ENCODE results near the gene MTCL1.

Gene MTCL1

DNA sequence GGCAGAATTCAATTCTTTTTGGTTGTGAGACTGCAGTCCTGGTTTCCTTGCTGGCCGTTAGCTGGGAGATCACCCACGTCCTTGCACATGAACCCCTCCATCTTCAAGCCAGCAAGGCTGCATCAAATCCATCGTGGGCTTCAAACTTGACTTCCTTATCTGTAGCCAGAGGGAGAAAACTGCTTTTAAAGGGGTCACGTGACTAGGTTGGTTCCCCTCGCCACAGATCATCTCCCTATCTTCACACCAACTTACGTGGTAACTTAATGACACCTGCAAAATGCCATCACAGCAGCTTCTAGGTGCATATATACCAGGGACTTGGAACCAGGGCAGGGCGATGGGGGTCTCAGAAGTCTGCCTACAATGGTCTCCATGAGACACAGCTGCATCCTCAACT lies 169.5 kb downstream of the MTCL1 start:
- no peak for DNase-seq

DNA sequence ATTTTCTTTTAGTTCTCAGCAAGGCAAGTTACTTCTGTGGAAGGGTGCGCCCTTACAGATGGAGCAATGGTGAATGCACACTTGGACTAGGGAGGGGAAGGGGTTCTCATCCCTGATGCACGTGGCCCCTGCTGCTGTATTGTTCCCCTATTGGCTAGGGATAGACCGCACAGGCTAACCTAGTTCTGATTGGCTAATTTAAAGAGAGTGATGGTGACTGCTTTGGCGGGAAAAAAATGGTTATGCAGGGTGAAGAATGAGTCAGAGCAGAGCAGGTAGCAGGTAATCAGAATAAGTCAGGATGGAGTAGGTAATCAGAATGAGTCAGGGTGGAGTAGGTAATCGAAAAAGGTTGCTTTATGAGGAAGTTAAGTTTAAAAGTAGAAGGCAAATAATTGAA lies 171.5 kb downstream of the MTCL1 start:
- no peak for DNase-seq

DNA sequence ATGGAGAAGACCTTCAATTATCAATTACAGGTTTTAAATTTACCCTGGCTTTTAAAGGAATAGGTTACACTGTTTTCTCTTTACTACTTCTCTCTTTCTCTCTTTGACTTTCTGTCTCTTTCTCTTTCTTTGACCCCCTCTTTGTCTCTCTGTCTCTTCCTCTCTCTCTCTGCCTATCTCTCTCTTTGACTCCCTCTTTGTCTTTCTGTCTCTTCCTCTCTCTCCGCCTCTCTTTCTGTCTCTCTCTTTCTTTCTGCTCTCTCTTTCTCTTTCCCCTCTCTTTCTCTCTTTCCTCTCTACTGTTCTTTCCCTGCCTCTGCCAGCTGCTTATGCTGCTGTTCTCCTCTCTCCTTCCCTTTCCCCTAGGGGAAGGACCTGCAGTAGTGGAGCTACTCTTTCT lies 175.7 kb downstream of the MTCL1 start:
- no peak for DNase-seq

All from NCI-H1436 (cell line).